Gastrocnemius medialis (tissue), 4 donors: Measurements from ENCODE around the gene ARFIP2.

ENCODE experiments used
- CTCF ChIP-seq, 5 experiments: fragments of 450-650 bp in 3 of 5; fragments of 200-600 bp in 2 of 5; sonication (generic) in 2 of 5; IDR thresholded peaks in 4 of 5; conservative IDR thresholded peaks in 1 of 5; 1 replicate in 4 of 5; 2 replicates in 1 of 5; pipeline ENCODE4 v1.5.1; 2016 to 2019; ENCODE audit warnings: antibody characterized with exemption in 5 of 5, mild to moderate bottlenecking in 3 of 5, moderate library complexity in 3 of 5
- POLR2A ChIP-seq, 2 donors: fragments of 450-650 bp; IDR thresholded peaks; one replicate each; pipeline ENCODE4 v1.6.1; 2017; ENCODE audit warnings: antibody characterized with exemption in 2 of 2, mild to moderate bottlenecking in 2 of 2, moderate library complexity in 2 of 2

DNA sequence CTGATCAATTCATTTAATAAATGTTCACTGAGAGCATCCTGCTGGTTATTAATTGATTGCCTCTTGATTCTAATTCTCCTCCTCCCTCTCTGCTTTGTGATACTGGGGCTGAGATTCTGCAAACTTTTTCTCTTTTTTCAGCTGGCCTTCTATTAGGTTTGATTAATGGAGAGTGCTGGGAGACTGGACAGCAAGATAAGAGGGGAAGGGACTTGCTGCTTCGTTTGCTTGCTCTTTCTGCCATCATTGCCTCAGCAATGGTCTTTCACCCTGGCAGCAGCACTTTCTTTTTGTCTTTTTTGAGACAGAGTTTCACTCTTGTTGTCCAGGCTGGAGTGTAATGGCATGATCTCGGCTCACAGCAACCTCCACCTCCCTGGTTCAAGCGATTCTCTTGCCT, 23.0 kb upstream of the ARFIP2 start:
- TF ChIP-seq CTCF (IDR thresholded peaks at IDR 0.05 in 4 of 5, conservative IDR thresholded peaks at IDR 0.05 in 1 of 5) (no peak), POLR2A (IDR thresholded peaks at IDR 0.05) (no peak)
